Skeletal muscle tissue (tissue), 4 donors: ENCODE measurements around the gene SCUBE1. TPM values are rescaled to one million over a fixed set of nuclear protein-coding genes. Genes with fewer than 3 reads are reported as not detected.

ENCODE experiments used
- H3K27ac ChIP-seq: one replicate; pipeline ENCODE4 v1.7.0; 2013; ENCODE audit warnings: mild to moderate bottlenecking, low read depth, low read length, inconsistent platforms
- H3K27me3 ChIP-seq, 3 donors: one replicate each; pipeline ENCODE4 v1.7.0; 2013; ENCODE audit warnings: low read length in 3 of 3; ENCODE audit not compliant: control insufficient read depth in 3 of 3, insufficient read depth in 3 of 3
- H3K36me3 ChIP-seq, 3 donors: one replicate each; pipeline ENCODE4 v1.7.0; 2013; ENCODE audit warnings: low read length in 3 of 3; ENCODE audit not compliant: control insufficient read depth in 3 of 3, insufficient read depth in 3 of 3
- H3K4me1 ChIP-seq, 3 donors: one replicate each; pipeline ENCODE4 v1.7.0; 2013; ENCODE audit warnings: low read length in 3 of 3, mild to moderate bottlenecking in 3 of 3; ENCODE audit not compliant: control insufficient read depth in 3 of 3, insufficient read depth in 3 of 3
- H3K4me3 ChIP-seq, 3 donors: one replicate each; pipeline ENCODE4 v1.7.0; 2013; ENCODE audit warnings: low read length in 3 of 3
- H3K9ac ChIP-seq, 3 donors: one replicate each; pipeline ENCODE4 v1.7.0; 2013; ENCODE audit warnings: low read length in 3 of 3, mild to moderate bottlenecking in 3 of 3, moderate library complexity in 2 of 3, low read depth in 1 of 3
- H3K9me3 ChIP-seq, 3 donors: one replicate each; pipeline ENCODE4 v1.7.0; 2013; ENCODE audit warnings: low read length in 3 of 3; ENCODE audit not compliant: control insufficient read depth in 3 of 3
- total RNA-seq: library from RNA; depleted of rRNA; stranded (reverse); fragments of >200 nt; gene quantifications from one replicate; pipeline ENCODE4 v1.2.3, GENCODE V29; 2014
- donor health status: Osteomylitis.

SCUBE1 gene
- total RNA-seq, 1 donor from 2014 or later = under 0.01 TPM

DNA sequence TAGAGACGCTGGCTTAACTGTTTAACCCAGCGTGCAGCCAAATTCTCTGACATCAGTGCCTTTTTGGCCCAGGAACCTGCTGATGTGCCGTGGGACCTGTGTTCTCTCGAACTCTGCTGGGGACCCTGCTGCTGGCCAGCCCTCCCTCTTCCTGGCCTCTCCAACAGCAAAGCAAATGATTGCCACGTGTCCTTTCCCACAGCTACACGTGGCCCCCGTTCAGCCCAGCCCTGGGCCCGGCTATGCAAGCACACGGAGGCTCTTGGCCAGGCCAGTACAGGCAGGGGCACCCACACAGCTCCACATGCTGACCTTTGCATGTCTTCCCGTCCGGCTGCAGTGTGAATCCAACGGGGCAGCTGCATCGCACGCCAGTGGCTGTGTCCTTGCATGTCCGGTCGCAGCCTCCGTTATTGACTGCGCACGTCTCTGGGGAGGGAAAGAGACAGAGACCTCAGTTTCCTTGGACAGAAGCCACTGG, 104.6 kb downstream of the SCUBE1 start:
- Histone ChIP-seq H3K9ac (peak overlapping the region in 1 of 3 donors; percentile 8), H3K36me3 (no peaks in the 10 kb centered on the region), H3K4me1 (peaks cover 12 to 16% (median 13%) of the 10 kb centered on the region in 3 donors), H3K4me3 (no peak overlapping the region), H3K9me3 (no peaks in the 10 kb centered on the region), H3K27me3 (peaks cover 11 to 37% (median 24%) of the 10 kb centered on the region in 3 donors), H3K27ac (no peak overlapping the region)

DNA sequence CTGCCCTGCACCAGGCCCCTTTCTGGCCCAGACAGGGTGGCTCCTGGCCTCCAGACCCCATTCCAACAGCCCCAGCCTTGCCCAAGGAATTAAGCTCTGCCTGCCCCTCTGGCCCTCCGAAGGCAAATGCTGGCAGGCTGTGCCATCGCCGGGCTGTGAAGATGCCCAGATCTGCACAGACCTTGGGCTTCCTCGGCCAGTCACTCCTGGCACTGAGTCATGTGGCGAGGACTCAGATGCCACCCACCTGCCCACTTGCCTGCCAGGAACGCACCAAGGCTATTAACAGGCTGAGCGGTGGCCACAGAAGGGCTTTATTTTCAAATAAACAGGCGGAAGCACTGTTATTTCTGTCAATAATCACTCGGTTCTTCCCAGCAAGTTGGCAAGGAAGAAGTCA, 105.9 kb downstream of the SCUBE1 start:
- Histone ChIP-seq H3K4me1 (peaks cover 12 to 16% (median 13%) of the 10 kb centered on the region in 3 donors), H3K9me3 (no peaks in the 10 kb centered on the region), H3K27me3 (peaks cover 11 to 44% (median 29%) of the 10 kb centered on the region in 3 donors), H3K27ac (no peak overlapping the region), H3K4me3 (no peak overlapping the region), H3K9ac (no peak overlapping the region), H3K36me3 (no peaks in the 10 kb centered on the region)

DNA sequence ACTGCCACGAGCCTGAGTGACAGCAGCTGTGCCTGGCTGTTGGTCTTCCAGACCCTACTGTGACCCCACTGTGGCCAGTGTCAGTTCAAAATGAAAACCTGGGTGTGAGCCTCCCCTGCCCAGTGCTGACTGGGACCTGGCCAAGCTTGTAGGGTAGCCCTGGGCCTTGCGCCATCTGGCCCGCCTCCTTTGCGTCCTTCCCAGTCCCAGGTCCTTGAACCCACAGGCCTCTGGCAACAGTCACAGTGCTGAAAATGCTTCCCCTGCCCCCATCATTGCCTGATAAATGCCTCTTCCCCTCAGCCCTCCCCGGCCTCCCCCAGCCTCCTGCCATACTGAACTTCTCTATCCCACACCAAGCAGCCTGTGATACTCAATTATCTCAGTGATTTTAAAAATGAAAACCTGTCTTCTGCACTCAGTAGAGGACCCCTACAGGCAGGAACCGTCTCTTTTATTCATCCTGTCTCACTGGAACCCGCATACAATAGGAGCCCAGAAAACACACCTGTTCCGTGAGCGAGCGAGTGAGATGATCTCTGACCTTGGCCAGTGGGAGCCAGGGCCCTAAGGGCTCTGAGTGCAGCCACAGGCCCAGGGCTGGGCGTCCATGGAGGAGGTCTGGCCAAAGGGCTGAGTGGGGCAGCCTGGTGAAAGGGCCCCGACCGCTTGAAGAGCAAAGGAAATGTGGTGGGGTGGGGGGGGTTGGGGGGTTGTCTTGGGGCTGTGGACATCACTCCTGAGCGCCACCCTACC, 106.6 kb downstream of the SCUBE1 start:
- H3K27me3 ChIP-seq = peaks cover 13 to 48% (median 36%) of the 10 kb centered on the region in 3 donors

DNA sequence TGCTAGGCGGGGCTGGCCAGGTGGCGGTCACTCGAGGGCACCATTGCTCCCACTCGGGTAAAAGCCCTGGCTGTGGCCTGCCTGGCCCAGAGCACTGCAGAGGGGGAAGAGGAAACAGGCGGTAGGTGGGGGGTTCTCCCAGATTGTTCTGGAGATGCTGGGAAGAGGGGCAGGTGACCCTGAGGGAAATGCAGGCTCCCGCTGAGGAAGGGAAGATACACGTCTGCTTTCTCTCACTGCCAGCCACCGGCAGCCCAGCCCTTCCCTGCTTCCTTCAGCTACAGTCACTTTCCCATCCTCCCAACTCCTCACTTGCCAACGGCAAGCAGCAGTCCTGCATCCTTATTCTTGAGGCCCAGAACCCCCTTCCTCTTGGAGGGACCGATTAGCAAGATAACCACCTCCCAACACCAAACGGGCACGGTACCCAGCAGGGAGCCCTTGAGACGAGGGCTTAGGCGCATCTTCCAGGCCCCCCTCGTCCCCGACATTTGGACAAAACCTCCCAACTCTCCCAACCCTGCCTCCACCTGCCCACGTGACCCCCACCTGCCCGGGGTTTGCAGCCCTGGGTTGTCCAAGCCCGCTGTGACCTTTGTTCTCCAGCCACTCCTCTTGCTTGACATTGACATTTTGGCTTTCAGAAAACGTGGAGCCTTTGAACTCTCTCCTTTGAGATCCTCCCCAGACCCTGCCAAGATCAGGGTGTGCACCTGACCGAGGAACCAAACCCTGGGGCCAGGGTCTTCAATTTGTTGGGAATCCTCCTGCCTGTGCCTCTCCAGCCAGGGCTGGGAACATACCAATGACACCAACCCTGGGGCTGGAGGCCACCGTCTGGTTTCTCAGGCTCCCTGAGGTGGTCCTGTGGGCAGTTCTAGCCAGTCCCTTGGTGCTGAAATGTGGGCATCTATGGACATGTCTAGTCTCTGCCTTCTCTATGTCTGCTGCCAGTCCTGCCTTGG, 107.4 kb downstream of the SCUBE1 start:
- no peaks in the 10 kb centered on the region for H3K36me3 ChIP-seq
- H3K4me3 ChIP-seq = no peak overlapping the region
- H3K27ac ChIP-seq = no peak overlapping the region
- H3K9me3 ChIP-seq = no peaks in the 10 kb centered on the region
- H3K27me3 ChIP-seq = peaks cover 16 to 47% (median 40%) of the 10 kb centered on the region in 3 donors
- peaks cover 12 to 16% (median 13%) of the 10 kb centered on the region in 3 donors for H3K4me1 ChIP-seq
- H3K9ac ChIP-seq = no peak overlapping the region

More for the DNA sequence above, 106.6 kb downstream of the SCUBE1 start:
- H3K4me1 ChIP-seq = peaks cover 12 to 16% (median 13%) of the 10 kb centered on the region in 3 donors
- H3K9me3 ChIP-seq = no peaks in the 10 kb centered on the region
- no peaks in the 10 kb centered on the region for H3K36me3 ChIP-seq
- no peak overlapping the region for H3K9ac ChIP-seq
- H3K4me3 ChIP-seq = no peak overlapping the region
- no peak overlapping the region for H3K27ac ChIP-seq

DNA sequence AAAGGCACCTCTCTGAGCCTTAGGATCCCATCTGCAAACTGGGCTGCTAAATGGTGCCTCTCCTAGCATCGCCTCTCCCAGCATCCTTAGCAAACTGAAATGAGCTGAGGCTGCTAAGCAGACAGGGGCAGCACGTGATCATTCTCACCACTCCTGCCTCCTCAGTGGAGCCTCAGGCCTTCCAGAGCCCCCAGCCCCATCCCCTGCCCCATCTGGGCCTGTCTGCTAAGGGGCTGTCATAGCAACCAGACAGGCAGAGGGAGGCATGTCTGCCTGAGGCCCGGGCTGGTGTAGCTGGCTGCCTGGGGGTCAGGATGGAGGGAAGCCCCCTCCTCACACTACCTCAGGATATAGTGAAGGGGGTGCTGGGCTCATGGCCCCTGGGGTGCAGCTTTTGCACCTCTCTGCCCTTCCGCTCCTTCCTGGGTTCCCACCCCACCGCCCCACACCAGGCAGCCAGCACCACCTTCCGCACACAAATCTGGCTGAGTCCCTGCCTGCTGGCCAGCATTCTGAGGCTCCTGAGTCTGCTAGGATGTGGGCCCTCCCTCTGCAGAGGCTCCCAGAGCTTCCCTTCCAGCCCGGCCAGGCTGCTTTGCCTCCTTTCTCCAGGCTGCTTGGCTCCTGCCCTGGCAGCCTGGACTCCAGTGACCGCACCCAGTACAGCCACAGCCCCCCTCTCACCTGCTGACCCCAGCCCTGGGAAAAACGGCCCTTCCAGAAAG, 108.7 kb downstream of the SCUBE1 start:
- Histone ChIP-seq H3K27ac (no peak overlapping the region), H3K9me3 (no peaks in the 10 kb centered on the region), H3K27me3 (peaks cover 6 to 34% (median 29%) of the 10 kb centered on the region in 3 donors), H3K4me3 (no peak overlapping the region), H3K36me3 (no peaks in the 10 kb centered on the region), H3K9ac (no peak overlapping the region), H3K4me1 (peaks cover 12 to 13% (median 12%) of the 10 kb centered on the region in 3 donors)

DNA sequence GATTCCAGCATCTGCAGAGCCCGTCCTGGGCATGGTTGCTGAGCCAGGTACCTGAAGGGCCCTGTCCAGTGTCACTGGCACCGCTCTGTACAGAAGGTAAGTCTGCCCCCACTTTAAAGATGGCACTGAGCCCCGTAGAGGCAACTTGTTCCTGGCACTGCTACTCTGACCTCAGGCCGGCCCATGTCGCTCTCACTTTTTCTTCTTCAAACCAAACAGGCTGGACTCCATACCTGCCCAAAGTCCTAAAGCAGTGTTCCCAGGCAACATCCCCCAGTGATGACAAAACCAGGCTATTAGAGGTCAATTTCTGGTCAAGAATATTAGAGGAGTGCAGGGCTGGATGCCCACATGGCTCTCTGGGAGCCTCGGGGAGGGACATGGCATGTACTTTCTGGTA, 109.6 kb downstream of the SCUBE1 start:
- Histone ChIP-seq H3K9me3 (no peaks in the 10 kb centered on the region), H3K4me3 (no peak overlapping the region), H3K9ac (no peak overlapping the region), H3K27me3 (peaks cover 6 to 29% (median 26%) of the 10 kb centered on the region in 3 donors), H3K36me3 (no peaks in the 10 kb centered on the region), H3K4me1 (peaks cover 5 to 9% (median 6%) of the 10 kb centered on the region in 3 donors), H3K27ac (no peak overlapping the region)

DNA sequence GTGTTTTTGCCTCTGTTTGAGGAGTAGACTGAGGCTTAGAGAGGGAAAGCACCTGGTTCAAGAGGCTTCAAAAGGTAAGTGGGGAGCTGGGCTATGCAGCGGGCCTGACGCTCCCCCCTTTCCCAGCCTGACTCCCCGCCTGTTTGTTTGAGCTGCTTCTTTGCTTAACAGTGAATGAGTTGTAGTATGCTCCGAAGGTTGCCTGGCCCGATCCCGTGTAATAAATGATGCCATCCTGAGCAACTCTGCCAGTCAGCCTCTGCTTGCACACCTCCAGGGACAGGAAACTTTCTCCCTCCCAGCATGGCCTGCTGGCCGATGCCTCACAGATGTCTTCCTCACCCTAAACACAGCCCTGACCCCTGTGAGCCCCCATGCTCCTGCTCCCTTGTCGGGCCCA, 110.7 kb downstream of the SCUBE1 start:
- Histone ChIP-seq H3K36me3 (no peaks in the 10 kb centered on the region), H3K9me3 (no peaks in the 10 kb centered on the region), H3K27me3 (peaks cover 6 to 30% (median 29%) of the 10 kb centered on the region in 3 donors), H3K4me3 (no peak overlapping the region), H3K27ac (no peak overlapping the region), H3K4me1 (no peaks in the 10 kb centered on the region), H3K9ac (no peak overlapping the region)

DNA sequence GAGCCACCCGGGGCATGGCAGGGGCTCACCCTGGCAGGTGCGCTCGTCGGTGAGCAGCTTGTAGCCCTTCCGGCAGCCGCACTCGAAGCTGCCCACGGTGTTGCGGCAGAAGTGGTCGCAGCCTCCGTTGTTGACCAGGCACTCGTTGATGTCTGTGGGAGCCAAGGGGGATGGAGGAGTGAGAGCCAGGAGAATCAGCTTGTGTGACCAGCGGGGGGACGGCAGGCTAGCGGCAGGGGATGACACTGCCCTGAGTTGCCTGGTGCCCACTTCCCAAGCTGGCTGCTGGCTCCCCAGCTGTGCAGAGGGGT, 111.5 kb downstream of the SCUBE1 start:
- H3K9ac ChIP-seq = no peak overlapping the region
- no peak overlapping the region for H3K4me3 ChIP-seq
- H3K27me3 ChIP-seq = peaks cover 6 to 34% (median 33%) of the 10 kb centered on the region in 3 donors
- no peaks in the 10 kb centered on the region for H3K36me3 ChIP-seq
- no peaks in the 10 kb centered on the region for H3K9me3 ChIP-seq
- no peaks in the 10 kb centered on the region for H3K4me1 ChIP-seq
- no peak overlapping the region for H3K27ac ChIP-seq

DNA sequence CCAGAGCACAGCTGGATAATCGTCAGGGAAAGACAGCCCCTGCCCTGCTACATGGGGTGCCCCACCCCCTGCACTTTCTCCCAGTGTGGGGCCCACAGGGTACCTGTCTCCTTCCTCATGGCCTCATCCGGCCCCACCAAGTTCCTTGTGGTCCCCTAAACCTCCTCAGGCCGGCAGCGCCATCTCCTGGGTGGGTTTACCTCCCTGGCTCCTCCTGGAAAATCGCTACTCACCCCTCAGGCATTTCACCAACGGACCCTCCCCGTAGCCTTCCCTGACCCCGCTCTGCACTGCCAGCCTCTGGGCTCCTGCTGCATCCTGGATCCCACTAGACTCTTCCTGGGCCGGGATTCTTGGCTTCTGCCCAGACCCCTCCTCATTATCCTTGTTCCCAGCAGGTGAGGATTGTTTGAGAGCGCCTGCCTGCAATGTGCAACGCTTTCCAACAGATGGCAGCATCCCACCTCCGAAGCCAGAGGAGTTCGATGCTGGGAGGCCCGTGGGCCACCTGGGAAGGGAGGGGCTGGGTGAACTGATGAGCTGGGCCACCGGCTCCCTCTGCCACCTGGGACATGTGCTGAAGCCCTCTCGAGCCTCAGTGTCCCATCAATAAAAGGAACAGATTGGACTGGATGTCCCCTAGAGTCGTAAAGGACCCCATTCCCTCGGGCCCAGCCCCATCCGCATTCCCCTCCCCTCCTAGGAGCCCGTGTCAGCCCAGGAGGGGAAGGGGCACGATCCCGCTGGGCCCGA, 112.0 kb downstream of the SCUBE1 start:
- H3K27ac ChIP-seq = no peak overlapping the region
- no peaks in the 10 kb centered on the region for H3K36me3 ChIP-seq
- peaks cover 6 to 35% (median 33%) of the 10 kb centered on the region in 3 donors for H3K27me3 ChIP-seq
- H3K4me3 ChIP-seq = no peak overlapping the region
- H3K9me3 ChIP-seq = no peaks in the 10 kb centered on the region
- no peak overlapping the region for H3K9ac ChIP-seq
- H3K4me1 ChIP-seq = no peaks in the 10 kb centered on the region
